Measurements from ENCODE around the gene VN1R5. TPM values are rescaled to one million over a fixed set of nuclear protein-coding genes. Genes with fewer than 3 reads are reported as not detected.
"Not testable (repeated sequence)": the region's sequence is repeated elsewhere in the genome, so short reads cannot be mapped to it uniquely, and the experiment has no call there.

Gene VN1R5
- total RNA-seq, 1 donor from 2014 or later = not detected

DNA sequence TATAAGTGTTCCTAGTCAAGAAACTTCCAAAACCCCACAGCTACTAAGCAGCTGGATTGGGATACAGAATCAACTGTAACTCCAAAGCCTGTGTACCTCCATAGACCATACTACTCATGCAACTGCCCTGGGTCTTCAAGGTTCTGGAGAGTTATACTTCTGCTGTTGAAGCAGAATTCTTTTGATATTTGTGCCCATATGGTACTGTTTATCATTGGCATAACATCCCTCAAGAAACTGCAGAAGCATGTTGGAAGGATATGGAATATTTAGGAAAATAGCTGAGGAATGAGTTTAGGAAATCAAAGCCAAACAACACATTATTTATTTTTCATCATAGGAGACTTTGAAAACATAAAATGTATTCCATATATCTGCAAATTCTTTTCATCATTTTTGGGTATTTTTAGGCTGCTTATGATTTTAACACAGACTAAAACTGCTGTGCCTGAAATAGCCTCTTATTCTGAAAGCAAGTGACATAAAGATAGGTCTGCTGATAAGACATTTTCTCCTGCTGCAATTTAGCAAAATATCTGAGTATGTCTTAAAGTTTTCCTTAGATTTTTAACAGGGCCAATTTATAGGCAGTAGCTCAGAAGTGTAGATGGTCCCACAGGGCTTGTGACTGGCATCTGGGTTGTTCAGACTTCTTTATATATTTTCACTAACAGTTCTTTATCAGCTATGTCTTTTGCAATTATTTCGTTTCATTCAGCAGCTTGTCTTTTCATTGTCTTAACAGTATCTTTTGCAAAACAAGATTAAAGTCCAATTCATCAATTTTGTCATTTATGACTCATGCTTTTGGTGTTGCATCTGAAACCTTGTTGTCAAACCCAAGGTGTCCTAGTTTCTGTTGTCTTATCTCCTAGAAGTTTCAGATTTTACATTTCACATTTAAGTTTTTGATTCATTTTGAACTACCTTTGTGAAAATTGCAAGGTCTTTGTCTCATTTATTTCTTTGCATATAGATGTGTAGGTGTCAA is 43.0 kb upstream of the VN1R5 start:
- TF ChIP-seq, protein P1, sequence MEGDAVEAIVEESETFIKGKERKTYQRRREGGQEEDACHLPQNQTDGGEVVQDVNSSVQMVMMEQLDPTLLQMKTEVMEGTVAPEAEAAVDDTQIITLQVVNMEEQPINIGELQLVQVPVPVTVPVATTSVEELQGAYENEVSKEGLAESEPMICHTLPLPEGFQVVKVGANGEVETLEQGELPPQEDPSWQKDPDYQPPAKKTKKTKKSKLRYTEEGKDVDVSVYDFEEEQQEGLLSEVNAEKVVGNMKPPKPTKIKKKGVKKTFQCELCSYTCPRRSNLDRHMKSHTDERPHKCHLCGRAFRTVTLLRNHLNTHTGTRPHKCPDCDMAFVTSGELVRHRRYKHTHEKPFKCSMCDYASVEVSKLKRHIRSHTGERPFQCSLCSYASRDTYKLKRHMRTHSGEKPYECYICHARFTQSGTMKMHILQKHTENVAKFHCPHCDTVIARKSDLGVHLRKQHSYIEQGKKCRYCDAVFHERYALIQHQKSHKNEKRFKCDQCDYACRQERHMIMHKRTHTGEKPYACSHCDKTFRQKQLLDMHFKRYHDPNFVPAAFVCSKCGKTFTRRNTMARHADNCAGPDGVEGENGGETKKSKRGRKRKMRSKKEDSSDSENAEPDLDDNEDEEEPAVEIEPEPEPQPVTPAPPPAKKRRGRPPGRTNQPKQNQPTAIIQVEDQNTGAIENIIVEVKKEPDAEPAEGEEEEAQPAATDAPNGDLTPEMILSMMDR (IDR thresholded peaks at IDR 0.05) = no peak

DNA sequence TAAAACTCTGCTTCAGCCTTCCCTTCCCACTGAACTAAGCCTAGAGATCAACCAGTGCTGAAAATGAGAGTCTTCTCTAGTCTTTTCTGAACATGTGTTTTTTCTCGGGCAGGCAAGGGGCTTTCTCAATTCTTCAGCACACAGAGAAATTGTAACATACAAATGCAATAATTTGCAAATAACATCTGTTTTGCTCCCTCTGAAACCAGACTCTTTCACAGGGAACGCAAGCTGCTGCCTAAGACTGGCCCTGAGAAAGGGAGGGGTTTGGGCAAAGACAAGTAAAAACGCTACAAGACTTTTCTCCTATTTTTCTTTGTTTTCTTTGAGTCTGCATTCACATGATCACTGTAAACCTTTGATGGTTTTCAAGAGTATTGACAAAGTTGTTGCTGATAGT is 39.6 kb upstream of the VN1R5 start:
- Histone ChIP-seq H3K27ac (no peak overlapping the region), H3K27me3 (no peaks in the 10 kb centered on the region), H3K9me3 (no peaks in the 10 kb centered on the region), H3K4me3 (no peak overlapping the region), H3K36me3 (no peaks in the 10 kb centered on the region), H3K4me1 (no peaks in the 10 kb centered on the region)
- intact Hi-C loops (cut with DNase I) = no loop called here
- TF ChIP-seq, protein P1 (IDR thresholded peaks at IDR 0.05) = no peak
- DNase-seq (ENCODE audit: low spot score in 2 of 2) = no peak

More for the DNA sequence above, 43.0 kb upstream of the VN1R5 start:
- intact Hi-C loops (cut with DNase I) = loop anchor here (5.0 kb wide), 2 partner anchors 41 to 281 kb away; partner anchors contain the start of genes AHCTF1 and ZNF124
- no peaks in the 10 kb centered on the region for H3K9me3 ChIP-seq
- no peak for DNase-seq (ENCODE audit: low spot score in 2 of 2)
- H3K36me3 ChIP-seq = no peaks in the 10 kb centered on the region
- no peak overlapping the region for H3K4me3 ChIP-seq
- H3K4me1 ChIP-seq = peaks cover 4 to 14% of the 10 kb centered on the region in 2 donors
- H3K27ac ChIP-seq = no peak overlapping the region
- H3K27me3 ChIP-seq = no peaks in the 10 kb centered on the region

DNA sequence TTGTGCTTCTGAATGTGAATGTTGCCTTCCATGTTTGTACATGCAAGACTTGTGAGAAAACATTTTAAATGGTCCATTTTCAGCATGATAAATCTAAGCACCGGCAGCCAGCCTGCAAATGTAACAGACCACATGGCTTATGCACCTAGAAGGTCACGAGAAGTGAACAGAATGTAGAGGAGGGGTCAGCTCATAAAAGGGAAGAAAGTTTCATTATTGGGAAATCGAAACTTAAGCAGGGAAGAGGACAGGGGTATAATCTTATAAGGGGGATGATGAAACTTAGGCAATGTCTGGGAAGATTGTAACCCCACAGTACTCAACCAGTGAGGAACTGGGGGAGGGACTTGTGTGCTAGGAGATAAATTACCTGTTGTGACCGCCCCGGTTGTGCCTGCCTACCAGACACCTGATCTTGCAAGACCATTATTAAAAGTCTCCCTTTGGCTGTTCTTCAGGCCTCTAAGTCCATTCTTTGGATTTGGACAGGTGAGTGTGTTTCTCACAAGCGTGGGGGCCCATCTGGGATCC is 37.7 kb upstream of the VN1R5 start:
- intact Hi-C loops (cut with DNase I) = no loop called here
- H3K9me3 ChIP-seq = no peaks in the 10 kb centered on the region
- no peak overlapping the region for H3K4me3 ChIP-seq
- TF ChIP-seq, protein P1 (IDR thresholded peaks at IDR 0.05) = no peak
- no peaks in the 10 kb centered on the region for H3K4me1 ChIP-seq
- DNase-seq (ENCODE audit: low spot score in 2 of 2) = no peak
- no peaks in the 10 kb centered on the region for H3K36me3 ChIP-seq
- H3K27me3 ChIP-seq = no peaks in the 10 kb centered on the region
- no peak overlapping the region for H3K27ac ChIP-seq

DNA sequence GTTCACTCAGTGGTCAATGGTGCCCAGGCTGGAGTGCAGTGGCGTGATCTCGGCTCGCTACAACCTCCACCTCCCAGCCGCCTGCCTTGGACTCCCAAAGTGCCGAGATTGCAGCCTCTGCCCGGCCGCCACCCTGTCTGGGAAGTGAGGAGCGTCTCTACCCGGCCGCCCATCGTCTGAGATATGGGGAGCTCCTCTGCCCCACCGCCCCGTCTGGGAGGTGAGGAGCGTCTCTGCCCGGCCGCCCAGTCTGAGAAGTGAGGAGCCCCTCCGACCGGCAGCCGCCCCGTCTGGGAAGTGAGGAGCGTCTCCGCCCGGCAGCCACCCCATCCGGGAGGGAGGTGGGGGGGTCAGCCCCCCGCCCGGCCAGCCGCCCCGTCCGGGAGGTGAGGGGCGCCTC is 35.6 kb upstream of the VN1R5 start:
- H3K4me3 ChIP-seq; DNase-seq (ENCODE audit: low spot score in 2 of 2); H3K27ac ChIP-seq; H3K36me3 ChIP-seq; H3K27me3 ChIP-seq; H3K4me1 ChIP-seq; intact Hi-C loops (cut with DNase I); H3K9me3 ChIP-seq: not testable (repeated sequence)

DNA sequence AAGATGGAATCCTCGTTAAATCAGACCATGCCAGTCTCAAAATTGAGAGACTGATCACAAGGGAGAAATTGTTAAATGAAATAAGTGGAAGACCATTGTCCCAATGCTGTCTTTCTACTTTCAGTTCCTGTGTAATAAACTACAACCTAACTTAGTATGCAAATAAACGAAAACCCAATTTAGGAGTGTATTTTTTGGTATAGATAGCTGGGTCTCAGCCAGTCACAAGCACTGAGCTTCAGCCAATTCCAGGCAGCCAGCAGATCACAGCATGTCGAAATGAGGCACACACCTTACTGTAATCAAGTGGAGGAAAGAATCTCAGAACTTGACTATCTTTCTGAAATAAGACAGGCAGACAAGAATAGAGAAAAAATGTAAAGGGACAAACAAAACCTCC is 33.0 kb upstream of the VN1R5 start:
- intact Hi-C loops (cut with DNase I) = no loop called here
- peaks cover 3 to 6% of the 10 kb centered on the region in 2 donors for H3K9me3 ChIP-seq
- H3K4me1 ChIP-seq = no peaks in the 10 kb centered on the region
- no peak for DNase-seq (ENCODE audit: low spot score in 2 of 2)
- H3K27me3 ChIP-seq = no peaks in the 10 kb centered on the region
- H3K36me3 ChIP-seq = no peaks in the 10 kb centered on the region
- no peak overlapping the region for H3K4me3 ChIP-seq
- TF ChIP-seq, protein P1 (IDR thresholded peaks at IDR 0.05) = no peak
- no peak overlapping the region for H3K27ac ChIP-seq

DNA sequence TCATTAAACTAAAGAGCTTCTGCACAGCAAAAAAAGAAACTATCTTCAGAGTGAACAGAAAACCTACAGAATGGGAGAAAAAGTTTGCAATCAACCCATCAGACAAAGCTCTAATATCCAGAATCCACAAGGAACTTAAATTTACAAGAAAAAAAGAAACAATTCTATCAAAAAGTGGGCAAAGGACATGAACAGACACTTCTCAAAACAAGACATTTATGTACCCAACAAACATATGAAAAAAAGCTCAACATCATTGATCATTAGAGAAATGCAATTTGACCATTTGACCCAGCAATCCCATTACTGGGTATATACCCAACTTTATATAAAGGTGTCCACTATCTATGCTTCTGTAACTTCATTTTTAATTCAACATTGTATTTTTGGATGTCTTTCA is 31.1 kb upstream of the VN1R5 start:
- no peak for DNase-seq (ENCODE audit: low spot score in 2 of 2)
- Histone ChIP-seq H3K27me3 (no peaks in the 10 kb centered on the region), H3K4me1 (no peaks in the 10 kb centered on the region), H3K36me3 (no peaks in the 10 kb centered on the region), H3K9me3 (peaks cover 3 to 8% of the 10 kb centered on the region in 2 donors), H3K27ac (no peak overlapping the region), H3K4me3 (no peak overlapping the region)
- intact Hi-C loops (cut with DNase I) = no loop called here
- TF ChIP-seq, protein P1 (IDR thresholded peaks at IDR 0.05) = no peak

All from ascending aorta (tissue), 2 donors.